Measurements from ENCODE around the gene ARHGAP5. TPM values are rescaled to one million over a fixed set of nuclear protein-coding genes. Genes with fewer than 3 reads are reported as not detected.

Gene ARHGAP5
- total RNA-seq, 1 donor, result 88.7 TPM

- H4K20me1 ChIP-seq (ENCODE audit: insufficient read depth, low read length), result no peaks in the 10 kb centered on the region
- no peaks in the 10 kb centered on the region for H3K4me1 ChIP-seq (ENCODE audit: insufficient read depth, low read length)
- H3K4me2 ChIP-seq (ENCODE audit: insufficient read depth, low read length), result no peak overlapping the region
- no peak overlapping the region for H3K27ac ChIP-seq (ENCODE audit: low read depth, low read length)
- no peak for DNase-seq (ENCODE audit: insufficient read length, low spot score, missing footprints)
- H2AFZ ChIP-seq (ENCODE audit: low read length), result no peak overlapping the region
- H3K27me3 ChIP-seq (ENCODE audit: insufficient read depth, low read length), result no peaks in the 10 kb centered on the region
- no peaks in the 10 kb centered on the region for H3K36me3 ChIP-seq (ENCODE audit: insufficient read depth, low read length)
- H3K79me2 ChIP-seq (ENCODE audit: insufficient read depth, low read length), result no peaks in the 10 kb centered on the region
- no peaks in the 10 kb centered on the region for H3K9me3 ChIP-seq (ENCODE audit: low read depth, low read length)
- no peak overlapping the region for H3K4me3 ChIP-seq (ENCODE audit: insufficient read depth, low read length)
- no peak for TF ChIP-seq CTCF (IDR thresholded peaks at IDR 0.05; ENCODE audit: extremely low read depth, low read depth, low read length)
These were observed 108.0 kb downstream of the ARHGAP5 start for GRCh38 chr14:32185097-32185496.

GRCh38 chr14:32186248-32186647, 109.1 kb downstream of the ARHGAP5 start:
- no peaks in the 10 kb centered on the region for H3K27me3 ChIP-seq (ENCODE audit: insufficient read depth, low read length)
- H3K36me3 ChIP-seq (ENCODE audit: insufficient read depth, low read length), result no peaks in the 10 kb centered on the region
- TF ChIP-seq CTCF (IDR thresholded peaks at IDR 0.05; ENCODE audit: extremely low read depth, low read depth, low read length), result no peak
- no peak overlapping the region for H3K4me3 ChIP-seq (ENCODE audit: insufficient read depth, low read length)
- H3K79me2 ChIP-seq (ENCODE audit: insufficient read depth, low read length), result no peaks in the 10 kb centered on the region
- no peak overlapping the region for H3K27ac ChIP-seq (ENCODE audit: low read depth, low read length)
- DNase-seq (ENCODE audit: insufficient read length, low spot score, missing footprints), result no peak
- H2AFZ ChIP-seq (ENCODE audit: low read length), result no peak overlapping the region
- H3K4me1 ChIP-seq (ENCODE audit: insufficient read depth, low read length), result no peaks in the 10 kb centered on the region
- H4K20me1 ChIP-seq (ENCODE audit: insufficient read depth, low read length), result no peaks in the 10 kb centered on the region
- H3K4me2 ChIP-seq (ENCODE audit: insufficient read depth, low read length), result no peak overlapping the region
- no peaks in the 10 kb centered on the region for H3K9me3 ChIP-seq (ENCODE audit: low read depth, low read length)

GRCh38 chr14:32189811-32190210, 112.7 kb downstream of the ARHGAP5 start:
- no peak for TF ChIP-seq CTCF (IDR thresholded peaks at IDR 0.05; ENCODE audit: extremely low read depth, low read depth, low read length)
- DNase-seq (ENCODE audit: insufficient read length, low spot score, missing footprints), result no peak
- Histone ChIP-seq H3K27me3 (ENCODE audit: insufficient read depth, low read length) (peaks cover 4% of the 10 kb centered on the region), H3K4me1 (ENCODE audit: insufficient read depth, low read length) (no peaks in the 10 kb centered on the region), H3K27ac (ENCODE audit: low read depth, low read length) (no peak overlapping the region), H2AFZ (ENCODE audit: low read length) (no peak overlapping the region), H3K4me3 (ENCODE audit: insufficient read depth, low read length) (no peak overlapping the region), H3K4me2 (ENCODE audit: insufficient read depth, low read length) (no peak overlapping the region), H3K79me2 (ENCODE audit: insufficient read depth, low read length) (no peaks in the 10 kb centered on the region), H3K9me3 (ENCODE audit: low read depth, low read length) (no peaks in the 10 kb centered on the region), H4K20me1 (ENCODE audit: insufficient read depth, low read length) (no peaks in the 10 kb centered on the region), H3K36me3 (ENCODE audit: insufficient read depth, low read length) (no peaks in the 10 kb centered on the region)

- no peak for DNase-seq (ENCODE audit: insufficient read length, low spot score, missing footprints)
- no peak overlapping the region for H3K27ac ChIP-seq (ENCODE audit: low read depth, low read length)
These were observed 113.6 kb downstream of the ARHGAP5 start for GRCh38 chr14:32190673-32191072.

More at GRCh38 chr14:32190673-32191072, 113.6 kb downstream of the ARHGAP5 start:
- Histone ChIP-seq H3K27me3 (ENCODE audit: insufficient read depth, low read length) (peaks cover 5% of the 10 kb centered on the region), H4K20me1 (ENCODE audit: insufficient read depth, low read length) (no peaks in the 10 kb centered on the region), H2AFZ (ENCODE audit: low read length) (no peak overlapping the region), H3K4me1 (ENCODE audit: insufficient read depth, low read length) (no peaks in the 10 kb centered on the region), H3K36me3 (ENCODE audit: insufficient read depth, low read length) (no peaks in the 10 kb centered on the region), H3K79me2 (ENCODE audit: insufficient read depth, low read length) (no peaks in the 10 kb centered on the region), H3K9me3 (ENCODE audit: low read depth, low read length) (no peaks in the 10 kb centered on the region), H3K4me2 (ENCODE audit: insufficient read depth, low read length) (no peak overlapping the region), H3K4me3 (ENCODE audit: insufficient read depth, low read length) (no peak overlapping the region)
- no peak for TF ChIP-seq CTCF (IDR thresholded peaks at IDR 0.05; ENCODE audit: extremely low read depth, low read depth, low read length)

All from osteoblast (primary cell).